Astrocyte of the spinal cord (primary cell): ENCODE results near the gene LSM6.

Source experiments
- DNase-seq: peaks from one replicate; pipeline ENCODE4 v3.0.0; 2011; ENCODE audit warnings: low read depth, low spot score
- H3K4me3 ChIP-seq: 2 replicates; pipeline ENCODE4 v1.5.1; 2011; ENCODE audit warnings: low read depth, mild to moderate bottlenecking, low read length, moderate library complexity
- in situ Hi-C: cut with HindIII; loops from 2 replicates; pipeline ENCODE4 v1.10.0; 2017; ENCODE audit warnings: low sequenced_read_pairs
- TF ChIP-seq, protein P1 (sequence below): IDR thresholded peaks from 2 replicates; pipeline ENCODE4 v1.5.1; 2012; ENCODE audit warnings: low read depth, mild to moderate bottlenecking, low read length, inconsistent platforms

The LSM6 gene

DNA sequence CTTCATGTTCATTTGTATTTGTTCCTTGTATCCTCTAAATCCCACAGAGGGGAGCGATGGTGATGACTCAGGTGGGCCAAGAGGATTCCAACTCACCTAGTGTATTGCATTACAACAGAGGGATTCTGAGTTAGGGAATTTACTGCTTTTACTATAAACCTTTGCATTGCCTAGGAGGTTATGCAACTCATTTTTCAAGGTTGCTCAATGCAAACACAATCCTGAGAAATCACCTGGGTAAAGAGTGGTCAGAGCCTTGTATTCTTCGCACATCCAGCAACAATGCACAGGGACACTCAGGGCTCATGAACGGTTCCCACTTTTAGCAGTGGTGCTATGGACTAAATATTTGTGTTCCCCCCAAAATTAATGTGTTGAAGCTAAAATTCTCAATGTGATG lies 28.6 kb upstream of the LSM6 start:
- in situ Hi-C loops = no loop called here
- H3K4me3 ChIP-seq = no peak overlapping the region
- TF ChIP-seq, protein P1, sequence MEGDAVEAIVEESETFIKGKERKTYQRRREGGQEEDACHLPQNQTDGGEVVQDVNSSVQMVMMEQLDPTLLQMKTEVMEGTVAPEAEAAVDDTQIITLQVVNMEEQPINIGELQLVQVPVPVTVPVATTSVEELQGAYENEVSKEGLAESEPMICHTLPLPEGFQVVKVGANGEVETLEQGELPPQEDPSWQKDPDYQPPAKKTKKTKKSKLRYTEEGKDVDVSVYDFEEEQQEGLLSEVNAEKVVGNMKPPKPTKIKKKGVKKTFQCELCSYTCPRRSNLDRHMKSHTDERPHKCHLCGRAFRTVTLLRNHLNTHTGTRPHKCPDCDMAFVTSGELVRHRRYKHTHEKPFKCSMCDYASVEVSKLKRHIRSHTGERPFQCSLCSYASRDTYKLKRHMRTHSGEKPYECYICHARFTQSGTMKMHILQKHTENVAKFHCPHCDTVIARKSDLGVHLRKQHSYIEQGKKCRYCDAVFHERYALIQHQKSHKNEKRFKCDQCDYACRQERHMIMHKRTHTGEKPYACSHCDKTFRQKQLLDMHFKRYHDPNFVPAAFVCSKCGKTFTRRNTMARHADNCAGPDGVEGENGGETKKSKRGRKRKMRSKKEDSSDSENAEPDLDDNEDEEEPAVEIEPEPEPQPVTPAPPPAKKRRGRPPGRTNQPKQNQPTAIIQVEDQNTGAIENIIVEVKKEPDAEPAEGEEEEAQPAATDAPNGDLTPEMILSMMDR = no peak
- DNase-seq = no peak

DNA sequence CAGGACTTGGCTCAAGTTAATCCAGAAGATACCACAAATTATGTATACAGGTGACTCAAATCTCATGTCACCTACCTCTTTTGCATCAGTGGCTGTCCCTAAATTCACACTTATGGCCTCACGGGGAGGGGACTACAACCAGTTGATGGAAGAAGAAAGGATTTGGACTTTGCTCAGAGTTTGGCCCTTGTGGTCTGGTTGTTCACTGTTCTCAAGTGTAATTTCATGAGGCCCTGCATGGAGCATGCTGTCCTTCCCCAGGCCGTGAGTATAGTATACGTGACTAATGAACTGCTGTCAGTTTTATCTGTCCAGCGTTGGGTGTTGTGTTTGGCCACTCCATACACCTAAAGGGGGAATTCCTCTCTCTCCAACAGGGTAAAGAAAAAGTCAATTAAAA lies 27.5 kb upstream of the LSM6 start:
- H3K4me3 ChIP-seq = no peak overlapping the region
- TF ChIP-seq, protein P1 = no peak
- DNase-seq = no peak
- in situ Hi-C loops = no loop called here

DNA sequence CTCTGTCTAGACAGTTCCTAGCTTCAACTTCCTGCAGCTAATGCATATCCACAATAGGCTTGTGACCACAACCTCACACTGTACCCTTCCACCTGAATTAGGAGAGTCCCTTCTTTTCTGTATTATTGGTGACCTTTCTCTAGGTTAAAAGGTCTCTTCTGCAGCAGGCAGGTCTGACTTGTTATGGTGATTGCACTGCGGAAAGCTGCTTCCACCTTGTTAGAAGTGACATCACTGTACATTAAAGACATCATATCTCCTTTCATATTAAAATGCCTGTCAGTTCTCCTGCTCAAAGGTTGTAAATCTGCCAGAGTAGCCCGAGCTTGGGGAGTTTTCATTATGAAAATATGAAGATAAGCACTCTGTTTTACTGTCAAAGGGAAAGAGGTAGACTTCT lies 21.5 kb upstream of the LSM6 start:
- no peak overlapping the region for H3K4me3 ChIP-seq
- in situ Hi-C loops = no loop called here
- no peak for DNase-seq
- TF ChIP-seq, protein P1 = no peak

DNA sequence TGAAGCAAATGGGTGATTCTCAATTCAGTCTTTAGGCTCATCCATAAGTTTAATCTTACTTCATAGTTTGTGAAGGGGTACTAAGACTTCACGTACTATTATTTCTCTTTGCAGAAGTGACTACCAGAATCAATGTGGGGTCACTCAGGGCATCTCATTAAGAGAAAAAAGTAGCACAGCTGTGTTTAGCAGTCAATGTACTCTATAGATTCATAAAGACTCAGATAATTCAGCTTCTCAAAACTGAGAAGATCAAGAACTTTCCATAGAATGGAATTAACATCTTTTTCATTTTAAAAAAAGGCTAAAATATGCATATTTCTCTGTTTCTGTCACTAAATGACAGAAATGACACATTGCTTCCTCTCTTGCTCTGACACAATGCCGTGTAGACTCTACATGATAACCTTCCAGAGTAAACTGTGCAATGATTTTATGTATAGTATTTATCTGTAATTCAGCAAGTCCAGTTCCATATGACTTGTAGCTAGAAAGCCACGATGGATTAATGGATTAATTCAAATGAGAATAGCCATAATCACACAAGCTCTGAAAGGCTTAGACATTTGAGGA lies 20.3 kb upstream of the LSM6 start:
- H3K4me3 ChIP-seq = no peak overlapping the region
- no peak for DNase-seq
- TF ChIP-seq, protein P1 = no peak
- in situ Hi-C loops = no loop called here

DNA sequence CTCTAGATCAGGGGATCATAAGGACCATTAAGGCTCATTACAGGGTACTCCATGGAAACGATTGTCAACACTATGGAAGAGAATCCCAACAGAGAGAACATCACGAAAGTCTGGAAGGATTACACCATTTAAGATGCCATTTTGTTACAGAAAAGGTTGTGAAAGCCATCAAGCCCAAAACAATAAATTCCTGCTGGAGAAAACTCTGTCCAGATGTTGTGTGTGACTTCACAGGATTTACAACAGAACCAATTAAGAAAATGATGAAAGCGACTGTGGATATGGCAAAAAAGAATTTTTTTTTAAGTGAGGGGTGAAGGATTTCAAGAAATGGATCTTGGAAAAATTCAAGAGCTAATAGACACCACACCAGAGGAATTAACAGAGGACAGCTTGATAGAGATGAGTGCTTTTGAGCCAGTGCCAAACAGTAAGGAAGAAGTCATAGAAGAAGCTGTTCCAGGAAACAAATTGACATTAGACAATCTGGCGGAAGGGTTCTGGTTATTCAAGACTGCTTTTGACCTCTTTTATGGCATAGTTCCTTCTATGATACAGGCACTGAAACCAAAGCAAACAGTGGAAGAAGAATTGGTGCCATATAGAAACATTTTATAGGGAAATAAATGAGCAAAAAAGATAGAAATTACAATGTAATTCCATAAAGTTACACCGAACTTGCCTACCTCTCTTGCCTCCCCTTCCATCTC lies 17.3 kb upstream of the LSM6 start:
- TF ChIP-seq, protein P1 = no peak
- no peak overlapping the region for H3K4me3 ChIP-seq
- DNase-seq = no peak
- in situ Hi-C loops = no loop called here

DNA sequence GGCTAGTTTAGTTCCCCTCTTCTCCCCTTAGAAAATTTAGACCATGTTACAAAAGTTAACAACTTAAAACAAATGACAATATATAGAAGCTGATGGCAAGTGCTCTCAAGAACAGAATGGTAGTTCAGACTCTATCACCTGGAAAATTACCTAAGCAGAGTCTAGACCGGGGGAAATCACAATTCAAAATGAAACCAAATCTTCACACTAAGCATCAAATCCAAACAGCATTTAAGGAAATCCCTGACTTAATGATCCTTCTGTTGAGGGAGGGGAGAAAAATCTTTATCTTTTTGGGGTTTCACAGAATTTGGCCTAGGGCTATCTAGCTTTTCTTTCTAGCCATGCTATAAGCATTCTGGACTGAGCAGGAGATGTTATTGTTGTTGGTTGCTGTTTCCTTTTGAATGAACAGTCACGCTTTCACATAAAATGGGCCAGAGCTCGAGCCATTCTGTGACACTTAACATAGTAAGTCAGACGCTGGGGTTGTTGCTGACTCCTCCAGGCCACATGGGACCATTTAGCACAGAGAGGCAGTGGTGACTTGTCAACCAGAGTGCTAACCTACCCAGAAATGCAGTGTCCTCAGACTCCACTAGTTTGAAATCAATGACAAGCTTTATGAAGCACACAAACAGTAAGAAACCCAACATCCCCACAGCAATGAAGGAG lies 16.0 kb upstream of the LSM6 start:
- TF ChIP-seq, protein P1 = no peak
- in situ Hi-C loops = no loop called here
- no peak for DNase-seq
- no peak overlapping the region for H3K4me3 ChIP-seq
